Common myeloid progenitor, CD34-positive (primary cell): ENCODE data around the gene FBXO4.
"Not testable (repeated sequence)": the region's sequence is repeated elsewhere in the genome, so short reads cannot be mapped to it uniquely, and the experiment has no call there.

ENCODE experiments used
- CTCF ChIA-PET: fragments of 350-600 bp; sonication (Branson Sonifier 250); formaldehyde crosslinking; loops from one replicate; lab custom pipeline; 2021; ENCODE audit warnings: antibody characterized with exemption; lab: Charles Lee
- POLR2A ChIA-PET: fragments of 350-600 bp; sonication (Branson Sonifier 250); formaldehyde crosslinking; loops from one replicate; lab custom pipeline; 2021; ENCODE audit warnings: antibody characterized with exemption; lab: Charles Lee
- DNase-seq, 3 donors: peaks; one replicate each; pipeline versions ENCODE4 v3.0.0 to v3.0.0-alpha.2; 2013
- H3K27ac ChIP-seq, 2 experiments: 1 replicate in 1 of 2; 2 replicates in 1 of 2; pipeline ENCODE4 v1.7.0; 2013; ENCODE audit warnings: inconsistent platforms in 2 of 2, low read length in 2 of 2, mild to moderate bottlenecking in 2 of 2, low read depth in 1 of 2, moderate library complexity in 1 of 2; ENCODE audit not compliant: severe bottlenecking in 2 of 2, insufficient read depth in 1 of 2, poor library complexity in 1 of 2
- H3K27me3 ChIP-seq, 5 experiments: replicated peaks in 2 of 5; 1 replicate in 3 of 5; 2 replicates in 2 of 5; pipeline versions ENCODE4 v1.6.1 to v1.7.0; 2013; ENCODE audit warnings: low read length in 4 of 5, mild to moderate bottlenecking in 2 of 5, moderate library complexity in 2 of 5, inconsistent platforms in 1 of 5; ENCODE audit not compliant: insufficient read depth in 5 of 5, control insufficient read depth in 4 of 5
- H3K36me3 ChIP-seq, 4 experiments: 1 replicate in 2 of 4; 2 replicates in 2 of 4; pipeline versions ENCODE4 v1.6.1 to v1.7.0; 2013; ENCODE audit warnings: low read length in 3 of 4, control low read depth in 1 of 4, mild to moderate bottlenecking in 1 of 4; ENCODE audit not compliant: control insufficient read depth in 4 of 4, insufficient read depth in 4 of 4
- H3K4me1 ChIP-seq, 4 experiments: 1 replicate in 3 of 4; 2 replicates in 1 of 4; pipeline versions ENCODE4 v1.6.1 to v1.7.1; 2013; ENCODE audit warnings: low read length in 3 of 4, mild to moderate bottlenecking in 3 of 4, control low read depth in 1 of 4, inconsistent platforms in 1 of 4, moderate library complexity in 1 of 4; ENCODE audit not compliant: control insufficient read depth in 4 of 4, insufficient read depth in 4 of 4; ENCODE audit errors: control extremely low read depth in 1 of 4
- H3K4me3 ChIP-seq, 7 experiments: 1 replicate in 4 of 7; 2 replicates in 3 of 7; pipeline versions ENCODE4 v1.5.1 to v1.7.0; 2013; ENCODE audit warnings: mild to moderate bottlenecking in 7 of 7, low read length in 6 of 7, moderate library complexity in 6 of 7, inconsistent platforms in 2 of 7, low read depth in 2 of 7, control low read depth in 1 of 7; ENCODE audit not compliant: insufficient read depth in 4 of 7, control insufficient read depth in 1 of 7; ENCODE audit errors: extremely low read depth in 1 of 7
- H3K9me3 ChIP-seq, 5 experiments: 1 replicate in 4 of 5; 2 replicates in 1 of 5; pipeline versions ENCODE4 v1.6.1 to v1.7.1; 2013; ENCODE audit warnings: low read length in 4 of 5, mild to moderate bottlenecking in 2 of 5, inconsistent platforms in 1 of 5, low read depth in 1 of 5, moderate library complexity in 1 of 5; ENCODE audit not compliant: control insufficient read depth in 4 of 5, insufficient read depth in 2 of 5; ENCODE audit errors: control extremely low read depth in 1 of 5
- WGBS: methylation state at CpG from one replicate; pipeline ENCODE4 v1.1.5; 2013; ENCODE audit not compliant: insufficient coverage; 5-methylcytosine and 5-hydroxymethylcytosine counted together

The FBXO4 gene

DNA sequence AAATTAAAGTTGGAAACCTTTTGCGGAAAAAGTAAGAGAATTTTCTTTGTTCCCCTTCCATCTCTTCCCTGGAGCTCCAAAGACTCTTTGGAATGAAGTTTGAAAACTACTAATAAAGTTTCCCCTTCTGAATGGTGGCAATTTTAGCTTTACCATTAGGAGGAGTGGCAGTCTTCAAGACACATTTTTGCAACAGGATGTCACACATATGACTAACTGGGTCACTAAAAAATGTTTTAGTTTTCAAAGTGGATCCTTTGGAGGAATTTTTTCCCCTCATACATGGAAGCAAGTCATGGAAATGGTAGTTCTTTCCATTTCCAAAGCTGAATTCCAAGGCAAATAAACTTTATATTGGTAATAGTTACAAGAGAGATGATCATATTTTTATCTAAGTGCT is 15.6 kb downstream of the FBXO4 start:
- Histone ChIP-seq H3K27ac (no peak overlapping the region), H3K36me3 (peaks cover 4 to 12% (median 10%) of the 10 kb centered on the region in 4 experiments), H3K27me3 (no peaks in the 10 kb centered on the region), H3K4me1 (no peaks in the 10 kb centered on the region), H3K9me3 (no peaks in the 10 kb centered on the region), H3K4me3 (no peak overlapping the region)
- ChIA-PET POLR2A (no interaction called here), CTCF (no interaction called here)
- WGBS: 100% methylated on average over 1 of the region's 1 CpG
- DNase-seq: no peak

GRCh38 chr5:41945332-41945955 is 20.4 kb downstream of the FBXO4 start:
- POLR2A ChIA-PET: not testable (repeated sequence)

DNA sequence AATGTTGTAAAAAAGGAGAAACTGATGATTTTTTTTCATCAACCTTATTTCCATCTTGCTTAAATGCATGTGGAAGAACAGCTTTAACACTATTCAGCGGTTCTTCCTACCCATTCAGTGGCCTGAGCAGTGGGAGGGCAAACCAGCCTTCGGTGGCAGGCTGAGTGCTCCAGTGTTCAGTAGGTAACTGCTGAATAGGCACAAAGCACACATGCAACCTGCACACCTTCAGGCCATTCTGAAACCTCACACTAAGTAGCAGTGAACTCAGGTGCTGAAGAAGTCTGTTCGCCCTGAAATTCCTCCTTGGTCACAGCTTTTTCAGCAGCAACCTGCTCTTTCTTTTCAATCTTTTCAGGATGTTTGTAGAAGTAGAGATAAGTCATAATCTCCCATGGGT is 26.1 kb downstream of the FBXO4 start:
- Histone ChIP-seq H3K4me1 (no peaks in the 10 kb centered on the region), H3K36me3 (no peaks in the 10 kb centered on the region), H3K27ac (no peak overlapping the region), H3K27me3 (no peaks in the 10 kb centered on the region), H3K4me3 (no peak overlapping the region), H3K9me3 (peaks cover 0 to 2% (median 0%) of the 10 kb centered on the region in 5 experiments)
- ChIA-PET CTCF (no interaction called here), POLR2A (no interaction called here)
- WGBS: 54% methylated on average over 3 of the region's 3 CpGs
- DNase-seq: no peak

More at GRCh38 chr5:41945332-41945955, 20.4 kb downstream of the FBXO4 start:
- DNase-seq, H3K4me1 ChIP-seq, H3K36me3 ChIP-seq, CTCF ChIA-PET, H3K27ac ChIP-seq, H3K27me3 ChIP-seq, H3K4me3 ChIP-seq, H3K9me3 ChIP-seq: not testable (repeated sequence)
- 97% methylated on average over 6 of the region's 7 CpGs for WGBS

DNA sequence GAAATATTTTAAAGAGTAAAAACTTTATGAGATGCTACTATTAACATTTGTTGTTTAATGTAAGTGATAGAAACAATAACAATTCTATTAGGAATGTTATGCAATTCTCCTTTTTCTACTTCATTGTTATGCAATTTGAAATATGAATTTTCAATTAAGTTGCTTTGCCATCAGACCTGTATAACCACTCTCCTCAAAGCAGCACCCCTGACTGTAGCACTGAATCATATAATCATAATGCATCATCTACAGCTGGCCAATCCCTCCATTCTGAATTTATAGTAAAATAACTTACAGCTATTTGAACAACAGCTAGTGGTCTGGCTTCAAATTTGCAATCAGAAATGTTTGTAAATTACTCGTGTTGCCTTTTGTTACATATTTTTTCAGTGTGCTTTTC is 29.2 kb downstream of the FBXO4 start:
- ChIA-PET POLR2A (no interaction called here), CTCF (no interaction called here)
- no peak overlapping the region for H3K27ac ChIP-seq
- DNase-seq: no peak
- H3K4me1 ChIP-seq: no peaks in the 10 kb centered on the region
- no peak overlapping the region for H3K4me3 ChIP-seq
- no peaks in the 10 kb centered on the region for H3K36me3 ChIP-seq
- no CpG with 5 or more reads among the region's 1 CpG for WGBS
- no peaks in the 10 kb centered on the region for H3K27me3 ChIP-seq
- peaks cover 0 to 2% (median 0%) of the 10 kb centered on the region in 5 experiments for H3K9me3 ChIP-seq

DNA sequence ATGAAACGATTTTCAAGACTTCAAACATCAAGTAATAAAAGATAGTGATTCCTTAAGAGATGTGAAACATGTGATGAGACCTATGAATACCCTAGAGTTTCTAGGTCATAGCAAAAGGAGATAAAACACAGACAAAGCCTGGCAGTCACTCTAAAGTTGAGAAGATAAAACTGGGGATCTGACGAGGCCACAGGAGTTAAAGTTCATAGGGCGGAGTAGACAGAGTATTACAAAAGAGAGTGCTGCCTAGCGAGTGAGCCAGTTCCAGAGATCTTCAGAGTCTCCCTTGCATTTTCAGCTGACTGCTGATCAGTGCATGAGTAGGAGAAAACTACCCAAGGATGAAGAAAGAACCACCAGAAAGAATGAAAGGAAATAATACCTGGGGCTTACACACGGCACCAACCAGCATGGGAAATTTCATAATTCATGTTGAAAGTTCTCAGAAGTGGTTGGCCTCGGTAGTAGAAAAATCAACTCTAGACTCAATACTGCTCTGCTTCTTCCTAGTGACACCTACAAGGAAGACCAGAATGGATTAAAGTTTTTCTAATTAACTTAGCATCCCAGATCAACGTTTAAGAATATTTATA is 30.4 kb downstream of the FBXO4 start:
- no peak overlapping the region for H3K27ac ChIP-seq
- POLR2A ChIA-PET: no interaction called here

DNA sequence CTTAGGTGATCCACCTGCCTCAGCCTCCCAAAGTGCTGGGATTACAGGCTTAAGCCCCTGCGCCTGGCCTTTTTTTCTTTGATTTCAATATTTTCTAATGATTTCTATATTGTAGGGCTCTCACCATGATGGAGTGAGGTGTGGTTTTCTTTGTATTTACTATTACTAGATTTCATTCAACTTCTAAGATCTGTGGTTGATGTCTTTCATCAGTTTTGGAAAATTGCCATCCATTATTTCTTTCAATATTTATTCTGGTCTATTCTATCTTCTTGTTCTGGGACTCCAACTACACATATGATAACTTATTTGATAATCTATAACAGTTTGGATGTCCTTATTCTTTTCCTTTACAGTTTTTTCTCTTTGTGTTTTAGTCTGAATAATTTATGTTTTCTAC is 31.9 kb downstream of the FBXO4 start:
- Histone ChIP-seq H3K27ac (no peak overlapping the region), H3K4me1 (no peaks in the 10 kb centered on the region), H3K27me3 (no peaks in the 10 kb centered on the region), H3K36me3 (no peaks in the 10 kb centered on the region), H3K4me3 (no peak overlapping the region), H3K9me3 (peaks cover 0 to 11% (median 2%) of the 10 kb centered on the region in 5 experiments)
- no peak for DNase-seq
- WGBS: no CpG with 5 or more reads among the region's 1 CpG
- ChIA-PET CTCF (no interaction called here), POLR2A (no interaction called here)

More for the DNA sequence above, 30.4 kb downstream of the FBXO4 start:
- 82% methylated on average over 5 of the region's 7 CpGs for WGBS
- Histone ChIP-seq H3K4me1 (no peaks in the 10 kb centered on the region), H3K36me3 (no peaks in the 10 kb centered on the region), H3K9me3 (peaks cover 0 to 2% (median 0%) of the 10 kb centered on the region in 5 experiments), H3K4me3 (no peak overlapping the region), H3K27me3 (no peaks in the 10 kb centered on the region)
- DNase-seq: no peak
- CTCF ChIA-PET: no interaction called here

GRCh38 chr5:41960481-41960880 is 35.4 kb downstream of the FBXO4 start:
- H3K4me1 ChIP-seq: no peaks in the 10 kb centered on the region
- peak in 1 of 3 donors; percentile 0 for DNase-seq
- no peak overlapping the region for H3K27ac ChIP-seq
- H3K9me3 ChIP-seq: peaks cover 0 to 14% (median 2%) of the 10 kb centered on the region in 5 experiments
- no peaks in the 10 kb centered on the region for H3K36me3 ChIP-seq
- H3K27me3 ChIP-seq: no peaks in the 10 kb centered on the region
- no peak overlapping the region for H3K4me3 ChIP-seq
- CTCF ChIA-PET: no interaction called here
- POLR2A ChIA-PET: no interaction called here
